T-helper 1 cell treated with Interleukin-12 subunit alpha and Interleukin-12 subunit beta and Interleukin-4 antibody, amounts not matched to agents 30 μg/mL and 1 μg/mL, for 36 hours (primary cell): Measurements from ENCODE around the gene SEPTIN12.

Source experiments
- H3K27ac Mint-ChIP-seq: one replicate; pipeline ENCODE4 v1.8.0; 2021; ENCODE audit warnings: mild to moderate bottlenecking, mixed read lengths
- H3K27me3 Mint-ChIP-seq: one replicate; pipeline ENCODE4 v1.8.0; 2021; ENCODE audit warnings: low read depth, mixed read lengths
- H3K36me3 Mint-ChIP-seq: one replicate; pipeline ENCODE4 v1.8.0; 2021; ENCODE audit warnings: low read depth, mixed read lengths
- H3K4me1 Mint-ChIP-seq: one replicate; pipeline ENCODE4 v1.8.0; 2021; ENCODE audit warnings: low read depth, mixed read lengths
- H3K4me3 Mint-ChIP-seq: one replicate; pipeline ENCODE4 v1.8.0; 2021; ENCODE audit warnings: mild to moderate bottlenecking, moderate library complexity, mixed read lengths
- H3K9me3 Mint-ChIP-seq: one replicate; pipeline ENCODE4 v1.8.0; 2021; ENCODE audit warnings: mixed read lengths

The SEPTIN12 gene

DNA sequence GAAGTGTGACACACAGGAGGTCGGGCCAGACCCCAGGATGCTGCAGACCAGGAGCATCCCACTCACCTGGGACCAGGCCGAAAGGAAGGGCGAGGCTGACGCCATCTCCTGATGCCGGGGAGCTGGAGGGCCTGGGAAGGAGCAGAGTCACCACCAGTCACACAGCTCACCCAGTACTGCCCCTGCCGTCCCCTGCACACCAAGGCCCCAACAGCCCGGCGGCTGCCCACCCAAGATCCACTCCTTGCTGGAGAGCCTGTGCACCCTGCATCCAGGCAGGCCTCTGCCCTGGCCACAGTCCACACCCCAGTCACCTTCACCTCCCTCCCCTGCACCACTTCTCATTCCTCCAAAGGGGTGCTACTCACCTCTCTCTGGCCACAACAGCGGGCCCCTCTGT lies 25.9 kb downstream of the SEPTIN12 start:
- peaks cover 21% of the 10 kb centered on the region for H3K36me3 Mint-ChIP-seq

DNA sequence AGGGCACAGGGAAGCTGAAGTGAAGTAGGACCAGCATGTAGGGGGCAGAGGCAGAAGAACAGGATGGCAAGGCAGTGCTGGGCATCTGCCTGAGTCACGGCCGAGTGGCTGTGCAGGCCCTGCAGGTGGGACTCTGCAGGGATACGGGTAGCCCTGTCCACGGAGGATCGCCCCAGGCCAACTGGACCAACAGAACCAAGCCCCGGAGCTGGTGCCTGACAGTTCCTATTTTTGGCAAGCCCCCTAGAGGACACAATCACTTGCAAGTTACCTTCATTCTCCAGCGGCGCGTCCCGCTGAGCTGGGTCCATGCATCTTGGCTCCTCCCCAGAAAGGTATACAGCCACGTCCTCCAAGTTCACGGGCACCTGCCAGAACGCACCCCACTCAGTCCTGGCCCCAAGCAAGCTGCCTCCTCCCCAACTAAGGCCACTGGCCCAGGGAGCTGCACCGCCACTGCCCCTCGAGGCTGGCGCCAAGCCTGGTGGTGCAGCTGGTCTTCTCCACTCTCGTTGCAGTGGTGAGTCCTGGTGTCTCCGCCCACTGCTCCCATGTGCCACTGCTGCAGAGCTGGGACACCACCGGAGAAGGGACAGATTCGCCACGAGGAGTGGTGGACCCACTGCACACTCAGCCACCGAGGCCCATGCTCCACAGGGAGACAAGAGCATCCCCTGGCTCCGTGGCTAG lies 27.8 kb downstream of the SEPTIN12 start:
- H3K36me3 Mint-ChIP-seq, result peaks cover 24% of the 10 kb centered on the region
- no peak overlapping the region for H3K4me3 Mint-ChIP-seq

More for the DNA sequence above, 25.9 kb downstream of the SEPTIN12 start:
- Mint-ChIP-seq H3K4me3 (no peak overlapping the region), H3K27me3 (no peaks in the 10 kb centered on the region), H3K9me3 (no peaks in the 10 kb centered on the region), H3K27ac (no peak overlapping the region), H3K4me1 (peaks cover 9% of the 10 kb centered on the region)

DNA sequence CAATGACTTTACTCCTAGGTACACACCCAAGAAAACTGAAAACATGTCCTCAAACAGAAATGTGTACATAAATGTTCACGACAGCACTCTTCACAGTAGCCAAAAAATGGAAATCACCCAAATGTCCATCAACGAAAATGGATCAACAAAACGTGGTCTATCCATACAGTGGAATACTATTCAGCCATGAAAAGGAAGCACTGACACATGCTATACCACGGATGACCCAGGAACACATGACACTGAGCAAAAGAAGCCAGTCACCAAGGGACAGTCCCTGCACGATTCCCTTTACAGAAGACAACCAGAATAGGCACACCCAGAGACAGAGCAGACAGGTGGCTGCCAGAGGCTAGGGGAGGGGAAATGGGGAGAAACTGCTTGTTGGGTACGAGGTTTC lies 32.5 kb downstream of the SEPTIN12 start:
- H3K4me1 Mint-ChIP-seq, result no peaks in the 10 kb centered on the region
- H3K27me3 Mint-ChIP-seq, result no peaks in the 10 kb centered on the region
- peaks cover 7% of the 10 kb centered on the region for H3K9me3 Mint-ChIP-seq
- no peak overlapping the region for H3K4me3 Mint-ChIP-seq
- H3K36me3 Mint-ChIP-seq, result peaks cover 31% of the 10 kb centered on the region
- no peak overlapping the region for H3K27ac Mint-ChIP-seq

More for the DNA sequence above, 27.8 kb downstream of the SEPTIN12 start:
- Mint-ChIP-seq H3K27ac (no peak overlapping the region), H3K9me3 (peaks cover 4% of the 10 kb centered on the region), H3K4me1 (no peaks in the 10 kb centered on the region), H3K27me3 (no peaks in the 10 kb centered on the region)

DNA sequence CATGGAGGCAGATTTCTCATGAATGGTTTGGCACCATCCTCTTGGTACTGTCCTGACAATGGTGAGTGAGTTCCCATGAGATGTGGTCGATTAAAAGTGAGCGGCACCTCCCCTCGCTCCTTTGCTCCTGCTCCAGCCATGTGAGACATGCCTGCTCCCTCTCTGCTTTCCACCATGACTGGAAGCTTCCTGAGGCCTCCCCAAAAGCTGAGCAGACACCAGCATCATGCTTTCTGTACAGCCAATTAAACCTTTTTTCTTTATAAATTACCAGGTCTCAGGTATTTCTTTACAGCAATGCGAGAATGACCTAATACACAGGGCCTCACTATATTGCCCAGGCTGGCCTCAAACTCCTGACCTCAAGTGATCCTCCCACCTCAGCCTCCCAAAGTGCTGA lies 33.3 kb downstream of the SEPTIN12 start:
- Mint-ChIP-seq H3K27me3 (no peaks in the 10 kb centered on the region), H3K36me3 (peaks cover 30% of the 10 kb centered on the region), H3K27ac (no peak overlapping the region), H3K4me1 (no peaks in the 10 kb centered on the region), H3K9me3 (peaks cover 7% of the 10 kb centered on the region), H3K4me3 (no peak overlapping the region)

DNA sequence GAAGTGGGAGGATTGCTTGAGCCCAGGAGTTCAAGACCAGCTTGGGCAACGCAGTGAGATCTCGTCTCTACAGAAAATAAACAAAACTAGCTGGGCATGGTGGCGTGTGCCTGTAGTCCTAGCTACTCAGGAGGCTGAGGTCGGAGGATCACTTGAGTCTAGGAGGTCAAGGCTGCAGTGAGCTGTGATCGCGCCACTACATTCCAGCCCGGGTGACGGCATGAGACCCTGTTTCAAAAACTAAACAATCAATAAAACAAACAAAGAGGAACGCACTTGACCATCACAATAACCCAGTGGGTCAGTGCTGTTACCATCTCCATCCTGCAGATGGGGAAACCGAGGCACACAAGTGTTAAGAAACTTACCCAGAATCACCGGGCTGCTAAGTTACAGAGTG lies 34.9 kb downstream of the SEPTIN12 start:
- Mint-ChIP-seq H3K9me3 (peaks cover 7% of the 10 kb centered on the region), H3K4me3 (no peak overlapping the region), H3K27ac (no peak overlapping the region), H3K36me3 (peaks cover 21% of the 10 kb centered on the region), H3K4me1 (no peaks in the 10 kb centered on the region), H3K27me3 (no peaks in the 10 kb centered on the region)

DNA sequence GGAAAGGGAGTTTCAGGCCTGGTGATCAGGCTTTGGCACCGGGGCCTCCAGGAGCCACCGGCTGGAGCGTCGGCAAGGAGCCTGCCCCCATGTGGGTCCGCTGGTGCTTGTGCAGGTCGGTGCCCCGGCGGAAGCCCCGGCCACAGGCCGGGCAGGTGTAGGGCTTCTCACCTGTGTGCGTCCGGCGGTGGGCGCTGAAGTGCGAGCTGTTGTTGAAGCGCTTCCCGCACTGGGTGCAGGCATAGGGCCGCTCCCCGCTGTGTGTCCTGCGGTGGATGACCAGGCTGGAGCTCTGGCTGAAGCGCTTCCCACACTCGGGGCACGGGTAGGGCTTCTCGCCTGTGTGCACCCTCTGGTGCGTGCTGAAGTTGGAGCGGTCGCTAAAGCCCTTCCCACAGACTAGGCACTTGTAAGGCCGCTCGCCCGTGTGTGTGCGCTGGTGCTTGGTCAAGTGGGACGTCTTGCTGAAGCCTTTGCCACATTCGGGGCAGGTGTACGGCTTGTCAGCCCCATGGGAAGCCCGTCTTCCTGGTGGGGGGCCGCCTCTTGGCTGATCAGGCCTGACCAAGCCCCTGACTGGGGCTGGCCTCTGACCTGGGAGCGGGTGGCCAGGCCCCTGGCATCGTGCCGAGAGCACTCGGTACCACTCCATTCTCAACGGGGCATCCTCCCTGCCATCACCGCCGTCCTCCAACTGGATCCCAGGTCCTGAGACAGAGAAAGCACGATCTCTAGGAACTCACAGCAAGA lies 35.6 kb downstream of the SEPTIN12 start:
- peaks cover 5% of the 10 kb centered on the region for H3K4me1 Mint-ChIP-seq
- peaks cover 7% of the 10 kb centered on the region for H3K9me3 Mint-ChIP-seq
- no peak overlapping the region for H3K27ac Mint-ChIP-seq
- H3K27me3 Mint-ChIP-seq, result no peaks in the 10 kb centered on the region
- H3K36me3 Mint-ChIP-seq, result peaks cover 21% of the 10 kb centered on the region
- H3K4me3 Mint-ChIP-seq, result no peak overlapping the region

DNA sequence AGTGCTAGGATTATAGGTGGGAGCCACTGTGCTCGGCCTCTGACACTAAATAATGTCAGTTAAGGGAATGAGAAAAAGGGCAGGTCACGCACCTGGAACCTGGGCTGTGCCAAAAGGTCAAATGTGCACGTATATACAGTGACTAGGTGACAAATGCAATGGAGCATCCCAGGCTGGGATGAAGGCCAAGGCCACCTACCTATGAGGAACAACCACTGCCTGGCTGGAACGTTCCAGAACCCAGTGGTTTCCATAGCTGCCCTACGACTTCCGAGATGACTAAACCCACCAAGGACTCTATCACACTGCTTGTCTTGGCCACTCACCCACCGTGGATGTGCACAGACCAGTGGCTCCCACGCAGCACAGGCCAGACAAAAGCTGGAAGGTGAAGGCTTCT lies 37.2 kb downstream of the SEPTIN12 start:
- Mint-ChIP-seq H3K36me3 (peaks cover 18% of the 10 kb centered on the region), H3K27me3 (no peaks in the 10 kb centered on the region), H3K4me3 (no peak overlapping the region)

DNA sequence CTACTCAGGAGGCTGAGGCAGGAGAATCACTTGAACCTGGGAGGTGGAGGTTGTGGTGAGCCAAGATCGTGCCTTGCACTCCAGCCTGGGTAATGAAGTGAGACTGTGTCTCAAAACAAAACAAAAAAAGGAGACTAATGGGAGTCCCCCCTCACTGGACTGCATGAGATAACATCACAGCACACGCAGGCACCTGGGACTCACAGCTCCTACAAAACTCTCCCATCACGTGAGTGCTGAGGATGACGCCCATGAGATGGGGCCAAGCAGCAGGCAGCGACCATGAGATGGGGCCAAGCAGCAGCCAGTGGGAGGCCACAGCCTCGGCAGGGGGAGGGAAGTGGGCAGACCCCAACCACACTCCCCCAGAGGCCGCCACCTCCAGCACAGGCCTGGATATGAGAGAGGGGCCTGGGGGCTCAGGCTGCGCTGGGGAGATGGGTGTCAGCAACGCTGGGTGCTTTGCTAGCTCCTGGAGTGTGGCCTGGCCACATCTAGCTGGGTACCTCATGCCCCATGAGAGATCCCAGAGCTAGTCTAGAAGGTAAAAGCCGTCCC lies 38.4 kb downstream of the SEPTIN12 start:
- H3K27ac Mint-ChIP-seq, result no peak overlapping the region
- no peaks in the 10 kb centered on the region for H3K27me3 Mint-ChIP-seq
- peaks cover 9% of the 10 kb centered on the region for H3K36me3 Mint-ChIP-seq

More for the DNA sequence above, 37.2 kb downstream of the SEPTIN12 start:
- Mint-ChIP-seq H3K4me1 (peaks cover 6% of the 10 kb centered on the region), H3K9me3 (peaks cover 7% of the 10 kb centered on the region), H3K27ac (no peak overlapping the region)

DNA sequence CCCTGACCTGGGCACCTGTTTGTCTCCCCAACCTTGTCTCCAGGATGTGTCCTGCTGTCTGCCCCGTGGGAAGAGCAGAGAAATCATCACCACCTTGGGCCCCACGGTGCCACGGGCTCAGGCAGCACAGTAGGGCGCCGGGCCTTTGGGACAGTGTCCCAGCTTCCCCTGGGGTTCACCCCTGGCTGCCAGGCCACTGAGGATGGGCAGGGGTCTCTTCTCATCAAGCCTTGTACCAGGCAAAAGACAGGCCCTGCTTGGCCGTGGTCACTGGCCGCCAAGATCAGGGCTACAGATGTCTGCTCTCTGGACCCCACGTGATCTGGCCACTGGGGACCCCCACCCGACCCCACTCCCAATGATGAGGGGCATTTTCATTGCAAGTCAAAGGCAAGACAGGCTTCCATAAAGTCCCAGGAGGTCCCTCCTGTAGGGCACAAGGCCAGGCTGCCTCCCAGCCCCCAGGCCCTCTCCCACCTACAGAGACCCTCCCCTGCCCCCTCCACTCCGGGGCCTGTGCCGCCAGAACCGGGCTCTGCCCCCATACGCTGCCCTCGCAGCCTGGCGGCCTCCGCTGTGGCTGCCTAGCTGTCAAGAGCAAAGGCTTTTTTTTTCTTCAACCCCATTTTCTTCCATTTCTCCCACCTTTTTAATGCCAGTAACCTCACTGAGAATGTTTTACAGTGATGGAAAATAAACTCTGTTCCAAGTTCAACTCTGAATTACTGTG lies 39.3 kb downstream of the SEPTIN12 start:
- H3K4me3 Mint-ChIP-seq, result no peak overlapping the region
- no peaks in the 10 kb centered on the region for H3K9me3 Mint-ChIP-seq
- H3K27me3 Mint-ChIP-seq, result no peaks in the 10 kb centered on the region
- no peak overlapping the region for H3K27ac Mint-ChIP-seq
- H3K4me1 Mint-ChIP-seq, result peaks cover 6% of the 10 kb centered on the region
- peaks cover 6% of the 10 kb centered on the region for H3K36me3 Mint-ChIP-seq

More for the DNA sequence above, 38.4 kb downstream of the SEPTIN12 start:
- Mint-ChIP-seq H3K4me1 (peaks cover 6% of the 10 kb centered on the region), H3K9me3 (peaks cover 1% of the 10 kb centered on the region), H3K4me3 (no peak overlapping the region)

DNA sequence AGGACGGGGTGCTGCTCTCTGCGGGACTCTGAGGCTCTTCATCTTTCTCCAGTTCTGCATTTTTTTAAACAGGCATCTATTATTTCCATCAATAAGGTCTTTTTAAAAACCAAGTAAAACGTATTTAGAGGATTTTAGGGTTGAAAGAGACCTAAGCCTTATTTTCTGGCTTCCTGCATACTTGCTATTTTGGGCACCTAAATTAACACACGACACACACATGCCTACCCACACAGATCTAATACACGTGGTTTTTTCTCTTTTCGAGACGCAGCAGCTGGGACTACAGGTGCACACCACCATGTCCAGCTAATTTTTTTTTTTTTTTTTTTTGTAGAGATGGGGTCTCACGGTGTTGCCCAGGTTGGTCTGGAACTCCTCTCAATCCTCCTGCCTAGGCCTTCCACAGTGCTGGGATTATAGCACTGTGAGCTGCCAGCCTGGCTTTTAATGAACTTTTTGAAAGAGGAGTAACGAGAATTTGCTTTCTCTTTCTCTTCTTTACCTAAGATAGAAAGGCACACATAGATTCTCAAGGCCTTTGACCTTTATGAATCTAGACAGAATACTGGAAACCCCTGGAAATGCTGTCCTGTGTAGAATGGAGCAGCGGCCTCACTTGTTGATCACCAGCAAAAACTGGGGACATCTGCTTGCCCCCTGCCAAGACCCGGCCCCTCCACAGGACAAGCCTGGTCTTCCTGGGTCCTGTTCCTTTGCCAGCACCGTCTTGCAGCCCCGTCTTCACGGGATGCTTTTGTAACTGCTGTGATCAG lies 40.1 kb downstream of the SEPTIN12 start:
- Mint-ChIP-seq H3K4me1 (peaks cover 10% of the 10 kb centered on the region), H3K27ac (peak overlapping the region; percentile 71)

DNA sequence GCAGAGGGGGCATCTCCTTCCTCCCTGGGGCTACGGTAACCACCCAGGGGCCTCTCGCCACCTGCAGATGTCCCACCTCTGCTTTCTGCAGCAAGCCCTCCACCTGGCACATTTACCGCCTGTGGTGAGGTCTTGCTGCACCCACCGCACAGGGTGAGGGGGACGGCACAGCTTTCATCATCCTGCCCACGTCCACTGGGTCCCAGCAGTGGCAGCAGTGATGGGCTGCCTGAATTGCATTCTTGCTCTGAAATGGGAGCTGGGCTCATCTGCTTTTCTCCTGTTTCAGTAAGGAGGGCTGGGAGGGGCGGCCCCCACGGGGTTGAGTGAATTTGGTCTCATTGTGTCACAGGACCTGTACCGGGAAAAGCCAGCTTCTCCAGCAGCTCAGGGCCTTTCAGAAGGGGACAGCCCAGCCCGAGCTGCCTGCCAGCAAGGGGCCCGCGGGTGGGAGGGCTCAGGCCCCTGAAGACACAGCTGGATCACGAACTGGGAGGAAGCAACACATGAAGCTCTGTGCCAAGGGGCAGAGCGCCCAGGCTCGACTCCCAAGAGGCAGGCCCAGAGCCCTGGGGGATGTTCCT lies 41.1 kb downstream of the SEPTIN12 start:
- no peak overlapping the region for H3K27ac Mint-ChIP-seq
- no peaks in the 10 kb centered on the region for H3K36me3 Mint-ChIP-seq
- H3K9me3 Mint-ChIP-seq, result no peaks in the 10 kb centered on the region
- no peaks in the 10 kb centered on the region for H3K27me3 Mint-ChIP-seq
- peaks cover 10% of the 10 kb centered on the region for H3K4me1 Mint-ChIP-seq
- H3K4me3 Mint-ChIP-seq, result no peak overlapping the region

More for the DNA sequence above, 40.1 kb downstream of the SEPTIN12 start:
- Mint-ChIP-seq H3K36me3 (peaks cover 2% of the 10 kb centered on the region), H3K4me3 (no peak overlapping the region), H3K27me3 (no peaks in the 10 kb centered on the region), H3K9me3 (no peaks in the 10 kb centered on the region)

DNA sequence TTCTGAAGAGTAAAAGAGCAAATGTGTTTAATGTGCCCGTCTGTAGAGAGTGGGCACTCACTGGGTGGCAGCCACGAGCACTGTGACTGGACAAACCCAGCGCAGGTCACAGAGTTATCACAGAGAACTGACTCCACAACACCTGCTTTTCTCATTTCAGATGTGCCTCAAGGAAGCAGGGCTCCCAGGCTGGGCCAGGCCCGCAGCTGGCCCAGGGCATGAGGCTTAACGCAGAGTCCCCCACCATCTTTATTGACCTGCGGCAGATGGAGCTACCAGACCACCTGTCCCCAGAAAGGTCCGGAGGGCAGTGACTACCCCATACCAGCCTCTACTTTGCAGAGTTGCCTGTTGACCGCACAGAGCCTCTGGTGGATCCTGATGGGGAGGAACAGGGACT lies 41.9 kb downstream of the SEPTIN12 start:
- no peak overlapping the region for H3K4me3 Mint-ChIP-seq
- H3K4me1 Mint-ChIP-seq, result peaks cover 10% of the 10 kb centered on the region
- no peak overlapping the region for H3K27ac Mint-ChIP-seq
- no peaks in the 10 kb centered on the region for H3K27me3 Mint-ChIP-seq
- no peaks in the 10 kb centered on the region for H3K36me3 Mint-ChIP-seq
- H3K9me3 Mint-ChIP-seq, result no peaks in the 10 kb centered on the region

DNA sequence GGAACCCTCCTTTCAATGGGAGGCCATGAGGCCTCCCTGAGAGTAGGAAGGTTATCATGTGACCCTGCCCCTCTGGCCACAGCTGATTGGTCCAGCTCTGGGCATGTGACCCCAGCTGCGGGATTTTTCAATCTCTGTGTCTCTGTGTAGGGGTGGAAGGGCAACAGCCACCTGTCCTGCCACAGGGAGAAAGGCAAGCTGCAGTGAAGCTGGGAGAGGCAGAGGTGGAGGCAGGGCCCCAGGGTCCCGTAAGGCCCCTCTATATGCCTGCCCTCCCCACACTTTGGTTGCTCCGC lies 42.9 kb downstream of the SEPTIN12 start:
- Mint-ChIP-seq H3K36me3 (no peaks in the 10 kb centered on the region), H3K9me3 (no peaks in the 10 kb centered on the region), H3K4me1 (peaks cover 10% of the 10 kb centered on the region), H3K4me3 (no peak overlapping the region), H3K27ac (no peak overlapping the region), H3K27me3 (no peaks in the 10 kb centered on the region)
